HG03460 (cell line): ENCODE results near the gene GEMIN5.

Source experiments
- ATAC-seq: cut with Tn5 transposase; IDR thresholded peaks from one replicate; pipeline ENCODE4 v1.9.1; 2021; ENCODE audit not compliant: unreplicated experiment

GEMIN5 gene

GRCh38 chr5:154850255-154851062 lies 87.6 kb downstream of the GEMIN5 start, which contains the start of gene FAXDC2:
Gene FAXDC2 (minus strand): TSS chr5:154850603. CDS start chr5:154838178, 12,425 bp downstream.
- no peak for ATAC-seq

GRCh38 chr5:154849791-154850201 lies 88.2 kb downstream of the GEMIN5 start:
- no peak for ATAC-seq

GRCh38 chr5:154849264-154849785 lies 88.7 kb downstream of the GEMIN5 start:
- ATAC-seq = no peak

GRCh38 chr5:154844809-154845208 lies 93.2 kb downstream of the GEMIN5 start:
- ATAC-seq = no peak

- ATAC-seq = no peak
These were observed 95.1 kb downstream of the GEMIN5 start for GRCh38 chr5:154842689-154843530.

GRCh38 chr5:154841273-154841661 lies 96.7 kb downstream of the GEMIN5 start:
- no peak for ATAC-seq

- ATAC-seq = no peak
These were observed 97.4 kb downstream of the GEMIN5 start for GRCh38 chr5:154840435-154841272.
